A549 (cell line): ENCODE data around the gene CEBPZ. TPM values are rescaled to one million over a fixed set of nuclear protein-coding genes. Genes with fewer than 3 reads are reported as not detected.

Experiments
- ATAC-seq, 2 experiments: fragments of 200-7000 bp in 1 of 2; fragments of >200 bp in 1 of 2; cut with Nextera tagmentation in 1 of 2; cut with Tn5 transposase in 1 of 2; 3 replicates each; pipeline versions ENCODE4 v1.8.0 to v1.9.1; 2018 to 2020; ENCODE audit warnings: mild to moderate bottlenecking in 1 of 2, moderate library complexity in 1 of 2
- CTCF ChIA-PET: fragments of 300-600 bp; sonication (Branson Sonifier 250); formaldehyde crosslinking; extraction: SDS; loops from one replicate; lab custom pipeline; 2021; ENCODE audit warnings: antibody characterized with exemption, inconsistent platforms; lab: Yijun Ruan, JAX
- POLR2A ChIA-PET: fragments of 350-600 bp; formaldehyde crosslinking; extraction: SDS; loops from one replicate; lab custom pipeline; 2021; ENCODE audit warnings: antibody characterized with exemption, inconsistent platforms; lab: Yijun Ruan, JAX
- DNase-seq, 2 experiments: peaks; one replicate each; pipeline versions ENCODE4 v3.0.0 to v3.0.0-alpha.2; 2011 to 2016; ENCODE audit warnings: low read depth in 1 of 2, low spot score in 1 of 2
- FAIRE-seq: peaks from 2 replicates; lab custom pipeline; 2011; peaks lifted over from hg19 to GRCh38; lab: Jason Lieb, UNC
- H3K27ac ChIP-seq, 2 experiments: fragments of >200 bp; sonication (Bioruptor Twin); formaldehyde crosslinking; 3 replicates each; pipeline ENCODE4 v1.5.1; 2016 to 2017
- H3K4me1 ChIP-seq: fragments of >200 bp; sonication (Bioruptor Twin); formaldehyde crosslinking; 3 replicates; pipeline ENCODE4 v1.6.1; 2016
- H3K4me2 ChIP-seq: fragments of >200 bp; sonication (Bioruptor Twin); formaldehyde crosslinking; 3 replicates; pipeline ENCODE4 v1.6.1; 2016
- H3K4me3 ChIP-seq: fragments of >200 bp; sonication (Bioruptor Twin); formaldehyde crosslinking; 3 replicates; pipeline ENCODE4 v1.5.1; 2016
- H3K9me3 ChIP-seq: fragments of >200 bp; sonication (Bioruptor Twin); formaldehyde crosslinking; 3 replicates; pipeline ENCODE4 v1.6.1; 2016
- CEBPB ChIP-seq, 2 experiments: fragments of >200 bp in 1 of 2; sonication (Bioruptor Twin) in 1 of 2; formaldehyde crosslinking in 1 of 2; IDR thresholded peaks; 2 replicates each; pipeline ENCODE4 v1.6.1; 2012 to 2016
- GATA3 ChIP-seq: IDR thresholded peaks from 2 replicates; pipeline ENCODE4 v1.6.1; 2012; ENCODE audit warnings: borderline replicate concordance
- HDAC2 ChIP-seq: fragments of 200-600 bp; sonication (generic); IDR thresholded peaks from 2 replicates; pipeline ENCODE4 v1.6.1; 2016
- HOXB13 ChIP-seq: fragments of 250-450 bp; sonication (Bioruptor Pico); IDR thresholded peaks from 2 replicates; pipeline ENCODE4 v1.5.0; 2020; ENCODE audit warnings: low read depth, mild to moderate bottlenecking, moderate library complexity
- JUN ChIP-seq, 2 experiments: fragments of >200 bp; sonication (Bioruptor Twin); formaldehyde crosslinking; IDR thresholded peaks; 2 replicates in 1 of 2; 3 replicates in 1 of 2; pipeline ENCODE4 v1.6.1; 2016 to 2017
- KDM5A ChIP-seq: fragments of 200-600 bp; sonication (generic); IDR thresholded peaks from 2 replicates; pipeline ENCODE4 v1.6.1; 2016; ENCODE audit warnings: antibody characterized with exemption, mild to moderate bottlenecking
- PHF8 ChIP-seq: fragments of 200-600 bp; sonication (generic); IDR thresholded peaks from 2 replicates; pipeline ENCODE4 v1.6.1; 2016; ENCODE audit warnings: low read depth, mild to moderate bottlenecking, antibody characterized with exemption, moderate library complexity, borderline replicate concordance
- POLR2A ChIP-seq: IDR thresholded peaks from 2 replicates; pipeline ENCODE4 v1.6.1; 2012; ENCODE audit warnings: mild to moderate bottlenecking, low read length
- RCOR1 ChIP-seq: fragments of 150-350 bp; IDR thresholded peaks from 2 replicates; pipeline ENCODE4 v1.6.1; 2014; ENCODE audit warnings: antibody characterized with exemption, low read length, low read depth
- RNF2 ChIP-seq: fragments of 200-600 bp; sonication (generic); IDR thresholded peaks from 2 replicates; pipeline ENCODE4 v1.6.1; 2016; ENCODE audit warnings: low read depth, mild to moderate bottlenecking, antibody characterized with exemption, moderate library complexity, borderline replicate concordance
- SMC3 ChIP-seq: fragments of >200 bp; sonication (Bioruptor Twin); formaldehyde crosslinking; IDR thresholded peaks from 3 replicates; pipeline ENCODE4 v1.6.1; 2018; ENCODE audit warnings: inconsistent platforms
- ZNF302 ChIP-seq: fragments of 250-450 bp; sonication (Bioruptor Pico); IDR thresholded peaks from 2 replicates; pipeline ENCODE4 v1.9.0; 2021; ENCODE audit warnings: inconsistent platforms, mild to moderate bottlenecking, moderate library complexity
- WGBS: methylation state at CpG from one replicate; pipeline ENCODE4 v1.1.6; 2017; ENCODE audit errors: missing lambda C conversion rate; 5-methylcytosine and 5-hydroxymethylcytosine counted together
- polyA plus RNA-seq, 4 experiments: library from polyadenylated mRNA; depleted of rRNA in 3 of 4; stranded (reverse); fragments of >200 nt; fragmentation: RNase III in 1 of 4; extraction: RNeasy Plus Mini Kit Qiagen cat#74134 plus additional on column Dnase treatment in 1 of 4; gene quantifications; 2 replicates in 3 of 4; 3 replicates in 1 of 4; pipeline ENCODE4 v1.2.3, GENCODE V29; 2011 to 2017
- TF ChIP-seq, protein P1 (sequence below): IDR thresholded peaks from 2 replicates; pipeline ENCODE4 v1.6.1; 2012
- TF ChIP-seq, protein P2 (sequence below): fragments of 450-650 bp; IDR thresholded peaks from 2 replicates; pipeline ENCODE4 v1.6.1; 2014; ENCODE audit warnings: antibody characterized with exemption
- TF ChIP-seq, protein P3 (sequence below): IDR thresholded peaks from 2 replicates; pipeline ENCODE4 v1.6.1; 2012; ENCODE audit warnings: low read depth, borderline replicate concordance
- TF ChIP-seq, protein P4 (sequence below): fragments of >200 bp; sonication (Bioruptor Twin); formaldehyde crosslinking; IDR thresholded peaks from 3 replicates; pipeline ENCODE4 v1.6.1; 2016
- TF ChIP-seq, protein P5 (sequence below): IDR thresholded peaks from 2 replicates; pipeline ENCODE4 v1.6.1; 2012
- TF ChIP-seq, protein P6 (sequence below): fragments of 250-450 bp; sonication (Bioruptor Pico); IDR thresholded peaks from 2 replicates; pipeline ENCODE4 v1.5.0; 2021; ENCODE audit warnings: mild to moderate bottlenecking, moderate library complexity, borderline replicate concordance

CEBPZ gene
- polyA plus RNA-seq, 2 of the 4 experiments (the other 2 are of a cell fraction): 70.9 to 71.5 TPM

DNA sequence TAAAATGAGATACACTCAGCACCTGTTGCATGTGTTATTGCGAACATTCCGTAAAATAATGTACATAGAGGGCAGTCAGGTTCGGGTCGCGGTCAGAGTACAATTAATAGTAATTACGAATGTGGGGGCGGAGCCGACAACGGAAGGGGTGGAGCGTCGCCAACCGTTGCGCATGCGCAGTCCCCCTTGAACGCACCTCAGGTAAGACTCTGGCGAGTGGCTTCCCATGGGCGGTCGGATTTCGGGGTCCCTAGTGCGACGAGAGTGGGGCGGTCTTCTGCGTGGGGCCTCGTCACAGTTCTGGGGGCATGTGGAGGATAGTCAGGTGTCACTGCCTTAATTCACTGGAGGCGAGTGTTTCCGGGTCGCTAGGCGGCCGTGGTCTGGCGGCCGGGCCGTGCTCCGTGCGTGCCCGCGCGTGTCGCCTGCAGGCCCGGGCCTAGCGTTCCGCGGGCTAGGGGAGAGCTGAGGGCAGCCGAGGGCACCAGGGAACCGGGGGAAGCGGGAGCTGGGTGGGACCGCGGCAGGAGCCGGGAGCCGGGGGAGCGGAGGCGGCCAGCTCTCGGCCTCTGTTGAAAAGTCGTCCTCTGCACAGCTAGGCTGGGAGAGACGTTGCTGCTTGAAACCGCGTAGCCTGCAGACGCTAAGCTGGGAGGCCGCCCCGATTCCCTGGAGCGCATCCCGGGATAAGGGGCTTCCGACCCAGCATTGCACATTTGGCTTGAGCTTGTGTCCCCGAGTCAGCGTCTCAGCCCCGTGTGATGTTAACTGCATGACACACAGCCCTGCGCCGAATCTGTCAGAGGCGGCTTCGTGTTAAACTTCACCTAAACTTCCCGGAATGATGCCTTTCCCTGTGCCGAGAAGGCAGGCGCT lies 34.8 kb downstream of the CEBPZ start, which contains the start of gene CEBPZOS:
Gene CEBPZOS (plus strand): TSS at position 177 of the 876 bp plus-strand sequence. CDS start 3,209 bp downstream, outside the sequence.
- ATAC-seq (peak; percentile 87 to 89), FAIRE-seq (peak; percentile 59), DNase-seq (peak; percentile 88 to 92)
- peak within 1 kb of the TSS; percentile 70 for H3K4me3 ChIP-seq
- POLR2A ChIA-PET: interaction anchor here (0.9 to 1.2 kb wide), 4 partner anchors 36 to 41 kb away, joined by 3 to 5 read pairs (median 4); partner anchors contain the start of gene EIF2AK2
- CTCF ChIA-PET: interaction anchor here (0.6 to 2.5 kb wide), 4 partner anchors 12 to 103 kb away, joined by 3 to 7 read pairs (median 3); partner anchors contain the start of genes CEBPZ and NDUFAF7
- WGBS: under 1% methylated on average over 53 of the region's 72 CpGs
- TF ChIP-seq CEBPB (IDR thresholded peaks at IDR 0.05): no peak
- no peak for TF ChIP-seq HDAC2
- no peak for TF ChIP-seq HOXB13 (CRISPR knock-in tag)
- TF ChIP-seq, protein P1, sequence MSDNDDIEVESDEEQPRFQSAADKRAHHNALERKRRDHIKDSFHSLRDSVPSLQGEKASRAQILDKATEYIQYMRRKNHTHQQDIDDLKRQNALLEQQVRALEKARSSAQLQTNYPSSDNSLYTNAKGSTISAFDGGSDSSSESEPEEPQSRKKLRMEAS: peak; percentile 96
- peak; percentile 7; the same call in 1 of the 3 replicates for TF ChIP-seq SMC3
- 0 out of 2 replicates have a peak, but pooled peaks have one; percentile 32 for TF ChIP-seq KDM5A
- peak; percentile 77 to 90; a peak in 3 of 5 replicates for TF ChIP-seq JUN (IDR thresholded peaks at IDR 0.05)
- TF ChIP-seq RNF2: 0 out of 2 replicates have a peak, but pooled peaks have one; percentile 33
- TF ChIP-seq, protein P2, sequence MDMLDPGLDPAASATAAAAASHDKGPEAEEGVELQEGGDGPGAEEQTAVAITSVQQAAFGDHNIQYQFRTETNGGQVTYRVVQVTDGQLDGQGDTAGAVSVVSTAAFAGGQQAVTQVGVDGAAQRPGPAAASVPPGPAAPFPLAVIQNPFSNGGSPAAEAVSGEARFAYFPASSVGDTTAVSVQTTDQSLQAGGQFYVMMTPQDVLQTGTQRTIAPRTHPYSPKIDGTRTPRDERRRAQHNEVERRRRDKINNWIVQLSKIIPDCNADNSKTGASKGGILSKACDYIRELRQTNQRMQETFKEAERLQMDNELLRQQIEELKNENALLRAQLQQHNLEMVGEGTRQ: 0 out of 2 replicates have a peak, but pooled peaks have one; percentile 6
- TF ChIP-seq RCOR1: no peak
- TF ChIP-seq, protein P3, sequence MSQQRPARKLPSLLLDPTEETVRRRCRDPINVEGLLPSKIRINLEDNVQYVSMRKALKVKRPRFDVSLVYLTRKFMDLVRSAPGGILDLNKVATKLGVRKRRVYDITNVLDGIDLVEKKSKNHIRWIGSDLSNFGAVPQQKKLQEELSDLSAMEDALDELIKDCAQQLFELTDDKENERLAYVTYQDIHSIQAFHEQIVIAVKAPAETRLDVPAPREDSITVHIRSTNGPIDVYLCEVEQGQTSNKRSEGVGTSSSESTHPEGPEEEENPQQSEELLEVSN: peak; percentile 93
- TF ChIP-seq, protein P4, sequence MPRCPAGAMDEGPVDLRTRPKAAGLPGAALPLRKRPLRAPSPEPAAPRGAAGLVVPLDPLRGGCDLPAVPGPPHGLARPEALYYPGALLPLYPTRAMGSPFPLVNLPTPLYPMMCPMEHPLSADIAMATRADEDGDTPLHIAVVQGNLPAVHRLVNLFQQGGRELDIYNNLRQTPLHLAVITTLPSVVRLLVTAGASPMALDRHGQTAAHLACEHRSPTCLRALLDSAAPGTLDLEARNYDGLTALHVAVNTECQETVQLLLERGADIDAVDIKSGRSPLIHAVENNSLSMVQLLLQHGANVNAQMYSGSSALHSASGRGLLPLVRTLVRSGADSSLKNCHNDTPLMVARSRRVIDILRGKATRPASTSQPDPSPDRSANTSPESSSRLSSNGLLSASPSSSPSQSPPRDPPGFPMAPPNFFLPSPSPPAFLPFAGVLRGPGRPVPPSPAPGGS: peak; percentile 88
- peak; percentile 91 for TF ChIP-seq POLR2A
- TF ChIP-seq ZNF302 (CRISPR knock-in tag): no peak
- TF ChIP-seq, protein P5, sequence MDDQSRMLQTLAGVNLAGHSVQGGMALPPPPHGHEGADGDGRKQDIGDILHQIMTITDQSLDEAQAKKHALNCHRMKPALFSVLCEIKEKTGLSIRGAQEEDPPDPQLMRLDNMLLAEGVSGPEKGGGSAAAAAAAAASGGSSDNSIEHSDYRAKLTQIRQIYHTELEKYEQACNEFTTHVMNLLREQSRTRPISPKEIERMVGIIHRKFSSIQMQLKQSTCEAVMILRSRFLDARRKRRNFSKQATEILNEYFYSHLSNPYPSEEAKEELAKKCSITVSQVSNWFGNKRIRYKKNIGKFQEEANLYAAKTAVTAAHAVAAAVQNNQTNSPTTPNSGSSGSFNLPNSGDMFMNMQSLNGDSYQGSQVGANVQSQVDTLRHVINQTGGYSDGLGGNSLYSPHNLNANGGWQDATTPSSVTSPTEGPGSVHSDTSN: no peak
- peak; percentile 87 for TF ChIP-seq PHF8
- TF ChIP-seq, protein P6, sequence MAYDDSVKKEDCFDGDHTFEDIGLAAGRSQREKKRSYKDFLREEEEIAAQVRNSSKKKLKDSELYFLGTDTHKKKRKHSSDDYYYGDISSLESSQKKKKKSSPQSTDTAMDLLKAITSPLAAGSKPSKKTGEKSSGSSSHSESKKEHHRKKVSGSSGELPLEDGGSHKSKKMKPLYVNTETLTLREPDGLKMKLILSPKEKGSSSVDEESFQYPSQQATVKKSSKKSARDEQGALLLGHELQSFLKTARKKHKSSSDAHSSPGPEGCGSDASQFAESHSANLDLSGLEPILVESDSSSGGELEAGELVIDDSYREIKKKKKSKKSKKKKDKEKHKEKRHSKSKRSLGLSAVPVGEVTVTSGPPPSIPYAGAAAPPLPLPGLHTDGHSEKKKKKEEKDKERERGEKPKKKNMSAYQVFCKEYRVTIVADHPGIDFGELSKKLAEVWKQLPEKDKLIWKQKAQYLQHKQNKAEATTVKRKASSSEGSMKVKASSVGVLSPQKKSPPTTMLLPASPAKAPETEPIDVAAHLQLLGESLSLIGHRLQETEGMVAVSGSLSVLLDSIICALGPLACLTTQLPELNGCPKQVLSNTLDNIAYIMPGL (CRISPR knock-in tag): peak; percentile 74; the same call in 1 of the 2 replicates
- peak; percentile 34; the same call in 1 of the 2 replicates for TF ChIP-seq GATA3
- H3K4me1 ChIP-seq: peaks cover 12% of the 10 kb centered on the region
- H3K27ac ChIP-seq: peak within 1 kb of the TSS; percentile 81 to 91
- H3K4me2 ChIP-seq: peak within 1 kb of the TSS; percentile 99
- H3K9me3 ChIP-seq: no peaks in the 10 kb centered on the region
